GM18502 (cell line): ENCODE measurements around the gene COA6.

Experiments used
- ATAC-seq: cut with Tn5 transposase; IDR thresholded peaks from one replicate; pipeline ENCODE4 v1.9.1; 2021; ENCODE audit warnings: mild to moderate bottlenecking; ENCODE audit not compliant: unreplicated experiment, poor library complexity

Gene COA6

DNA sequence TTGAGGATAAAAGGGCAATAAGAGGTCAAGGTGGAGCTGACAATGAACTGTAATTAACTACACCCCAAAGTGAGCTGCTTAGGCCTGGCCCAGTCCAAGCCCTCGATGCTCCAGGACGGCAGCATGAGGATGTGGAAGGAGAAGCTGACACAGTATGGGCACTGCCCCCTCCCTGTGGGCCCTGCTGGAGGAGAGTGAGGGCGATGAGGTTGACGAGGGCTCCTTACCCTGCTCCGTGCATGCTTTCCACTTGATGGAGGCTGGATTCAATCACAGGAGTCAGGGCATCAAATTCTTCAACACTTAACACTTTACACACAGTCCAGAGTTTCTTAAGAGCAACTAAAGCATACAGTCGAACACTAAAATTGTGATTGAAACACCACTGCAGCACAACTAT is 32.4 kb downstream of the COA6 start:
- ATAC-seq = no peak

DNA sequence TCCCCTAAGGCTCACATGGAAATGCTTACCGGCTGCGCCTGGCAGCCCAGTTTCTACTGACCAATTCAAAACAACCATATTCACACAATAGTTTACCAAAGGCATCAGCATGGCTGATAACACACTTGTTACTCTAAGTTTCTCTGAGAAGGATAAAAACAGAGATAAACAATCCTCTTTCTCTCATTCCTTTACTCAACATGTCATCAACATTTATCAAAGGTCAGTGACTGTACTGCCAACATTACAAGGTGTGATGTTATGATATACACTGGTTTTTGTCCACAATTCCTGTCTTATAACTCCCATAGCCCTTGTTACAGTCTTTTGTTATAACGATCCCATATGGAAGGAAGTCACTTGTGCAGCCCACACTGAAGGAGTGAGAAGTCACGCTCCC is 33.6 kb downstream of the COA6 start:
- ATAC-seq = no peak

DNA sequence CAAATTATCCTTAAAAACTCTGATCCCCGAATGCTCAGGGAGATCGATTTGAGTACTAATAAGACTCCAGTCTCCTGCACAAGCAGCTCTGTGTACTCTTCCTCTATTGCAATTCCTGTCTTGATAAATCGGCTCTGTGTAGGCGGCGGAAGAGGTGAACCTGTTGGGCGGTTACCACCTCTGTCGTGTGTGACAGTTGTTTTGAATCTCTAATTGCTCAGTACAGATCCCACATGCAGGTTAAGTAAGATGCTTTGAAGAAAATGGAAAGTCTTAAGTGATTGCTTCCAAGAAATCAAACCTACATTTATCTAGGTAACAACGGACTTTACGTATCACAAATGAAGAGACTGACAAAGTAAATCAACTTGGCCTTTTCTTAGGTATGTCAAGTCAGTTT is 35.5 kb downstream of the COA6 start:
- no peak for ATAC-seq

DNA sequence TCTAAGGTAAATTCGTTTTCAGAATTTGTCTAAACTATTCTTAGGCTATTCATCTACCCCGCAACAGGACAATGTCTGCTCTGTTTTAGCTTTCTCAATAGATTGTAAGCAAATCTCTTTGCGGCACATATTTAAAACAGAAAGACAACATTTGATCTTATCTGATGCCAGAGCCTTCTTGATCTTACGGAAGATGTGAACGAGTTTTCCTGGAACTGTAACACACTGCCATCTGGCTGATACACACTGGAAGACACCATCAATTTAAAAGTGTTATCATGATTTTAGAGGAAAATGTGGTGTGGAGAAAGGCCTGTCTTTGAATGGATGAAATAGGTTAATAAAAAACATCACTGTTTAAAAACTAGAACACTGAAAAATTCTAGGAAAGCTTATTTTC is 36.1 kb downstream of the COA6 start:
- no peak for ATAC-seq

DNA sequence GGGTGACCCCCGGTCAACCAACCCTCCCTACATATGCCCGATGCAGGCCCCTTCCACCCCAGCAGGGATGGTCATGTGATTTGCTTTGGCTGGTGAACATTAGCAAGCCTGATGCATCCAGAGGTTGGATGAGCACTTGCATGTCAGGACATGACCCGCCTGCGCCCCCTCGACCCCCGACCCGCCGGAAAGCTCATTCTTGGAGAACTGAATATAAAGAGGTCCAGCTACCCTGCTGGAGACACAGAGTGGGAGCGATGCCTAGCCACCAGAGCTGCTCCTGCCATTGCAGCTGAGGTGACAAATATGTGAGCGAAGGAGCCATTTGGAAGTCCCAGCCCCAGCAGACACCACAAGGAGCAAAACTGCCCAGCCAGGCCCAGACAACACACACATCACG is 39.6 kb downstream of the COA6 start:
- no peak for ATAC-seq

DNA sequence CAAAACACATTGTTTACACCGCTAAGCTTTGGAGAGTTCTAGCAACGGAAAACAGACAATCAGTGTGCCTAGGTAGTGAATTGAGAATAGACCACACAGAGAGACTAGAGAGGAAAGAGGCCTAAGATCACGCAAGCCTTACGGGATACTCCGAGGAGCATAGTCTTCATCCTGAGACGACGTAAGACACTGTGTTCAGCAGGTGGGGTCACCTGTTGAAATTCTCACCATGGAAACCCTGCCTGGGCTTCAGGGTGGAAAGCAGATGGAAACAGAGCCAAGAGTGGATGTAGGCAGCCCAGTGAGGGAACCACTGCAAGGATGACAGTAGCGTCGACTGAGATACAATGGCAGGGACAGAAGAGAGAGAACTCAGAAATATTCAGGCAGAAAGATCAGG is 40.2 kb downstream of the COA6 start:
- ATAC-seq = no peak

DNA sequence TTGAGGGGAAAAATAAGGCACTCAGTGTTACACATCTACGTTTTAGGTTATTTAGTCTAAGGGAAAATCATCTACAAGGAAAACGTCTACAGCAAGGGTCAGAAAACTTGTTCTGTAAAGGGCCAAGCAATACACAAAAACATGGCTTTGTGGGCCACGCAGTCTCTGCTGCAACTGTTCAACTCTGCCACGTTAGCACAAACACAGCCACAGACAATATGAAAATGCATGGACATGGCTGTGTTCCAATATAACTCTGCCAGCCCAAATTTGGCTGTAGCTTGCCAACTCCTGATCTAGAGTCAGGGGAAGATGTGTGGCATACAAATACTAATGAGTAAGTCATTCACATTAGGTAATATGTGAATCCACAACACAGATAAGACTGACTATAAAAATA is 40.7 kb downstream of the COA6 start:
- ATAC-seq = no peak

DNA sequence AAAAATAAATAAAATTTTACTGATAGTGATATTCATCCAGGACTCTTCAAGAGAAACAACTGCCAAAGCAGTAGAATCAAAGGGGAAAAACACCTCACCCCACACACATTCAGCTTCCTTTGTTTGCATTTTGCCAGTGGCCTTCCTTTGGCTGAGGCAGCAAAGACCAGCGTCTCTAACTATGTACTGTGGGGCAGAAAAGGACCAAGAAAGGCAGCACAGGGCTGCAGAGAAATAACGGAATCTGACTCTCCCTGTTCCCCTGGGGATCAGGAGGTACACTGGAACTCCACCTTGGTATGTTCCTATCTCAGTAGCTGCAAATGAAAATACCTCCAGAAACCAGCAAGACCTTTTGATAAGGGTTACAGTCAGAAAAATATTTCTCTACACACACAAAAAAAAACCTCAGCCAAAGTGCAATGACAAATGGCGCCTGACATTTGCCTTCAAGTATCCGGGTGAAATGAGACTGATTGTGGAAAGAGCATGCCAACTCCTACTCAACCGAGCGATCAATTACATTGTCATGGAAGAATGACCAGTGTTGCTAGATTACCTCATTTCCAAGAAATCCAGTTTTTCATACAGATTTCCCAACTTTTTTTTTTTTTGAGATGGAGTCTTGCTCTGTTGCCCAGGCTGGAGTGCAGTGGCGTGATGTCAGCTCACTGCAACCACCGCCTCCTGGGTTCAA is 54.8 kb downstream of the COA6 start:
- no peak for ATAC-seq

DNA sequence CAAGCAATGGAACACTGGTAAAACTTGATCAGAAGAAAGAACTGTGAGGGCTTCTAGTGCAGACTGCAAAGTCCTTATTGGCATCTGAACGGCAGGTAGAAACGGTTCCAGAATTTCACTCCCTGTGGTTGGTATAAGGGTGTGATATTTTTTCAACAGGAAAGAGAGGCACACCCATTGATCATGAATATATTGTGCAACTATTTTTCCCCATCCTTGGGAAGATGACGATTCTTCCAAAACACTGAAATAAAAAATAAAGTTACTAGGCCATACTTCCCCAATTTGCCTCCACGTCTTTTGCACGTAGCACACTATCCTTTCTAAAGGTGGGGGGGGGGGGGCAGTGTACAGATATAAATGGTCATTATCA is 56.2 kb downstream of the COA6 start:
- ATAC-seq = no peak

DNA sequence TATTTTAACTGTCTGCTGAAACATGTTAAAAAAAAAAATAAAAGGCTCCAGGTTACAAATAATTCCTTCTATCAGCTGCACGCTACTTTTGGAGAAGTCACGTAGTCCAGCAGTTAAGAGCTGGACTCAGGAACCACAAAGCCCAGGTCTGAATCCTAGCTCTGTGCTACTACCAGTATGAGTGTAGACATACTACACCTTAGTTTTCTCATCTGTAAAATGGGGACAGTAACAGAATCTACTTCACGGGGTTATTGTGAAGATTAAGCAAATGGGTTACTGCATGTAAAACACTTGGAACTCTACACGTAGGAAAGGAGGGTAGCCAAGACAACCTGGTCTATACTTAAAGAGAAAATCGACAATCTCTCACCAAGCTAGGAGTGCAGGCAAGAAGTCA is 57.4 kb downstream of the COA6 start:
- ATAC-seq = no peak

DNA sequence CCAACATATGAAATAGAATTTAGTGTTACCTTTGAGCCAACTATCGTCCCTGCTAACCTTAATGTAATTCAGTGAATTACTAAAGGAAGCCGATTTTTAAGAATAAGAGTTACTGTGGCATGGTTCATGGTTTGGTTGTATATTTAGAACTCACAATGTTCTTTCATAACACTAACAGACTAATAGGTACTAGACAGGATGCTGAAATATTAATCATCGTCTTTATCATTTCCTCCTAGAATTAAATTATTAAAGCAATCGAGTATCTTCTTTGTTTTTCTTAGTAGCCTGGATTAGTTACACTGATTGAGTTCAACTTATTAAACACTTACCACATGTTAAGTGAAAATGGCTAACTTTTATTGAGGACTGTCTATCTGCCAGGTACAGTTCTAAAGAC is 58.0 kb downstream of the COA6 start:
- ATAC-seq = no peak

DNA sequence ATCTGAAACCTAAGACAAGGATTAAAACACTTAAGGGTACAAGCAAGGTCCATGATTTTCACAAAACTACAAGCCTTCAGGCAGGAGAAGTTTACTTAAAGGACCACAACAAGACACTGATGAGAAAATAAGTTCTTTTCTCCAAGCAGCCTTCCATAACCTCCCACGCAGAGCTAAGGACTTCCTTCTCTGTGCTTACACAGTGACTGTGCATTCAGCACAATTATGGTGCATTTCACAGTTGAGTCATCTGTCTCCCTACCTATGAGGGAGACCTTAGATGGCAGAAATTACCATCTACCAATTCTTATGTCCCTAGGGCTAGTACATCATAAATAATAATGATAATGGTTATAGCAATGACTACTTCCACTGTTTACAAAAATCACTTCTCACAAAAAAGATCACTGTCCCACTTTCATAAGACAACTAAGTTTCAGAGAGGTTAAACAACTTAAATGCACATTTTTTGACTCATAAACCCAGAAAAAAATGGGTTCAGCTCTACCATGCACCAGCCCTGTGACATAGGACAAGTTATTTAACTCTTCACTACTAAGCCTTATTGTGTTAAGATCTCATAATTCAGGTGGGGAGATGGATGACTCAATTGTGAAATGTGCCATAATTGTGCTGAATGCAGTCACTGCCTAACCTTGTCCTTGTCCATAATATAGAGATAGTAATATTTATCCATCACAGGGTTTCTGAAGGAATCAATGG is 60.5 kb downstream of the COA6 start:
- peak; percentile 57 for ATAC-seq
